IMR-90 (cell line): ENCODE measurements around the gene CDH22. TPM values are rescaled to one million over a fixed set of nuclear protein-coding genes. Genes with fewer than 3 reads are reported as not detected.

Source experiments
- ATAC-seq: fragments of 200-7000 bp; cut with Tn5 transposase; 2 replicates; pipeline ENCODE4 v1.9.1; 2020; ENCODE audit warnings: low read depth, mild to moderate bottlenecking, moderate library complexity
- BruUV-seq: library from RNA; stranded (reverse); fragments of 400-500 nt; replicated peaks from 2 replicates; lab custom pipeline; 2021; lab: Mats Ljungman, UMichigan
- CTCF ChIA-PET: fragments of 300-600 bp; formaldehyde crosslinking; extraction: SDS; loops from one replicate; lab custom pipeline; 2021; ENCODE audit warnings: antibody characterized with exemption; lab: Yijun Ruan, JAX
- POLR2A ChIA-PET: fragments of 300-600 bp; sonication (Branson Sonifier 250); formaldehyde crosslinking; loops from one replicate; lab custom pipeline; 2022; ENCODE audit warnings: antibody characterized with exemption; ENCODE audit not compliant: unreplicated experiment; lab: Charles Lee
- DNase-seq: peaks from one replicate; pipeline ENCODE4 v3.0.0; 2013
- H2AFZ ChIP-seq: replicated peaks from 2 replicates; pipeline ENCODE3; 2013; ENCODE audit warnings: low read length, mild to moderate bottlenecking; ENCODE audit not compliant: poor library complexity
- H2AK5ac ChIP-seq: 2 replicates; pipeline ENCODE4 v1.6.1; 2013; ENCODE audit warnings: low read depth, low read length, inconsistent platforms
- H2AK9ac ChIP-seq: replicated peaks from 2 replicates; pipeline ENCODE3; 2013; ENCODE audit warnings: mild to moderate bottlenecking, low read depth, low read length, moderate library complexity; ENCODE audit not compliant: poor library complexity
- H2BK120ac ChIP-seq: 2 replicates; pipeline ENCODE4 v1.6.1; 2013; ENCODE audit warnings: low read depth, low read length, inconsistent platforms
- H2BK15ac ChIP-seq: 3 replicates; pipeline ENCODE4 v1.6.1; 2013; ENCODE audit warnings: low read depth, low read length, inconsistent platforms
- H2BK20ac ChIP-seq: 2 replicates; pipeline ENCODE4 v1.6.1; 2013; ENCODE audit warnings: low read depth, mild to moderate bottlenecking, inconsistent platforms, low read length, moderate library complexity
- H2BK5ac ChIP-seq: 2 replicates; pipeline ENCODE4 v1.6.1; 2013; ENCODE audit warnings: mild to moderate bottlenecking, low read depth, low read length, inconsistent platforms; ENCODE audit not compliant: poor library complexity, severe bottlenecking
- H3K14ac ChIP-seq: replicated peaks from 2 replicates; pipeline ENCODE4 v1.6.1; 2013; ENCODE audit warnings: low read depth, low read length, inconsistent platforms
- H3K18ac ChIP-seq: 2 replicates; pipeline ENCODE4 v1.6.1; 2013; ENCODE audit warnings: low read depth, low read length, control low read depth
- H3K23ac ChIP-seq: 2 replicates; pipeline ENCODE4 v1.6.1; 2013; ENCODE audit warnings: low read depth, low read length, inconsistent platforms
- H3K27ac ChIP-seq: 2 replicates; pipeline ENCODE4 v1.5.1; 2013; ENCODE audit warnings: mild to moderate bottlenecking, control low read depth, low read length; ENCODE audit not compliant: insufficient read depth
- H3K27me3 ChIP-seq: 2 replicates; pipeline ENCODE4 v1.6.1; 2013; ENCODE audit warnings: low read length; ENCODE audit not compliant: control insufficient read depth, insufficient read depth
- H3K36me3 ChIP-seq: 2 replicates; pipeline ENCODE4 v1.6.1; 2013; ENCODE audit warnings: low read length, mixed read lengths; ENCODE audit not compliant: control insufficient read depth, insufficient read depth
- H3K4ac ChIP-seq: 2 replicates; pipeline ENCODE4 v1.6.1; 2013; ENCODE audit warnings: low read depth, low read length, inconsistent platforms
- H3K4me1 ChIP-seq: 2 replicates; pipeline ENCODE4 v1.6.1; 2013; ENCODE audit warnings: low read length, mixed read lengths; ENCODE audit not compliant: control insufficient read depth, insufficient read depth
- H3K4me2 ChIP-seq: 2 replicates; pipeline ENCODE4 v1.6.1; 2013; ENCODE audit warnings: low read depth, mild to moderate bottlenecking, control low read depth, low read length, moderate library complexity
- H3K4me3 ChIP-seq: 2 replicates; pipeline ENCODE4 v1.5.1; 2013; ENCODE audit warnings: low read depth, mild to moderate bottlenecking, control low read depth, low read length, moderate library complexity; ENCODE audit not compliant: insufficient read depth
- H3K56ac ChIP-seq: 2 replicates; pipeline ENCODE4 v1.6.1; 2013; ENCODE audit warnings: low read length, inconsistent platforms; ENCODE audit not compliant: insufficient read depth; ENCODE audit errors: extremely low read depth
- H3K79me1 ChIP-seq, 2 experiments: 2 replicates each; pipeline ENCODE4 v1.6.1; 2013; ENCODE audit warnings: low read length in 2 of 2, inconsistent platforms in 1 of 2, low read depth in 1 of 2
- H3K9ac ChIP-seq: 2 replicates; pipeline ENCODE4 v1.6.1; 2013; ENCODE audit warnings: low read depth, low read length, control low read depth
- H3K9me1 ChIP-seq: 2 replicates; pipeline ENCODE4 v1.6.1; 2013; ENCODE audit warnings: low read length, inconsistent platforms; ENCODE audit not compliant: insufficient read depth
- H3K9me3 ChIP-seq: 2 replicates; pipeline ENCODE4 v1.6.1; 2013; ENCODE audit warnings: low read length; ENCODE audit not compliant: control insufficient read depth, insufficient read depth
- H4K20me1 ChIP-seq: 2 replicates; pipeline ENCODE4 v1.6.1; 2013; ENCODE audit warnings: low read length, inconsistent platforms; ENCODE audit not compliant: insufficient read depth
- H4K5ac ChIP-seq: 2 replicates; pipeline ENCODE4 v1.6.1; 2013; ENCODE audit warnings: mild to moderate bottlenecking, low read depth, low read length, control low read depth
- H4K8ac ChIP-seq, 2 experiments: 2 replicates each; pipeline ENCODE4 v1.6.1; 2013; ENCODE audit warnings: low read depth in 2 of 2, low read length in 2 of 2, control low read depth in 1 of 2, inconsistent platforms in 1 of 2
- H4K91ac ChIP-seq: 2 replicates; pipeline ENCODE4 v1.6.1; 2013; ENCODE audit warnings: low read depth, low read length, inconsistent platforms; ENCODE audit not compliant: insufficient read depth
- BHLHE40 ChIP-seq: fragments of 150-350 bp; IDR thresholded peaks from 2 replicates; pipeline ENCODE4 v1.6.1; 2016; ENCODE audit warnings: mild to moderate bottlenecking, low read depth, low read length
- CEBPB ChIP-seq: IDR thresholded peaks from 2 replicates; pipeline ENCODE4 v1.6.1; 2012; ENCODE audit warnings: low read depth, low read length, improper control_type of control experiment
- CHD1 ChIP-seq: IDR thresholded peaks from 2 replicates; pipeline ENCODE4 v1.6.1; 2012; ENCODE audit warnings: low read depth, low read length, improper control_type of control experiment
- CTCF ChIP-seq: conservative IDR thresholded peaks from 2 replicates; pipeline ENCODE4 v1.5.1; 2012; ENCODE audit warnings: mild to moderate bottlenecking, low read depth, low read length, improper control_type of control experiment
- FOS ChIP-seq: fragments of 150-350 bp; IDR thresholded peaks from 2 replicates; pipeline ENCODE4 v1.6.1; 2016; ENCODE audit warnings: low read depth, low read length
- MAFK ChIP-seq: IDR thresholded peaks from 2 replicates; pipeline ENCODE4 v1.6.1; 2012; ENCODE audit warnings: low read depth, low read length, improper control_type of control experiment
- MAZ ChIP-seq: IDR thresholded peaks from 2 replicates; pipeline ENCODE4 v1.6.1; 2012; ENCODE audit warnings: low read depth, mild to moderate bottlenecking, low read length, improper control_type of control experiment, moderate library complexity, borderline replicate concordance
- MXI1 ChIP-seq: IDR thresholded peaks from 2 replicates; pipeline ENCODE4 v1.6.1; 2012; ENCODE audit warnings: low read depth, mild to moderate bottlenecking, low read length, moderate library complexity, borderline replicate concordance
- NFE2L2 ChIP-seq: fragments of 150-350 bp; IDR thresholded peaks from 2 replicates; pipeline ENCODE4 v1.6.1; 2016; ENCODE audit warnings: low read depth, mild to moderate bottlenecking, low read length
- POLR2A ChIP-seq: IDR thresholded peaks from 2 replicates; pipeline ENCODE4 v1.6.1; 2012; ENCODE audit warnings: mild to moderate bottlenecking, low read depth, low read length
- RAD21 ChIP-seq: IDR thresholded peaks from 2 replicates; pipeline ENCODE4 v1.6.1; 2012; ENCODE audit warnings: low read length, improper control_type of control experiment
- RCOR1 ChIP-seq: IDR thresholded peaks from 2 replicates; pipeline ENCODE4 v1.6.1; 2012; ENCODE audit warnings: mild to moderate bottlenecking, low read length, improper control_type of control experiment; ENCODE audit not compliant: insufficient replicate concordance
- RFX5 ChIP-seq: IDR thresholded peaks from 2 replicates; pipeline ENCODE4 v1.8.0; 2012; ENCODE audit warnings: low read depth, mild to moderate bottlenecking, low read length, moderate library complexity
- SMC3 ChIP-seq: fragments of 150-350 bp; IDR thresholded peaks from 2 replicates; pipeline ENCODE4 v1.6.1; 2016; ENCODE audit warnings: low read depth, mild to moderate bottlenecking, antibody characterized with exemption, low read length, moderate library complexity
- USF2 ChIP-seq: fragments of 150-350 bp; IDR thresholded peaks from 2 replicates; pipeline ENCODE4 v1.6.1; 2017; ENCODE audit warnings: mild to moderate bottlenecking, antibody characterized with exemption, low read length, low read depth
- WGBS, 2 experiments: methylation state at CpG; one replicate each; pipeline versions ENCODE4 v1.1.5 to v1.1.7; 2013; ENCODE audit warnings: missing lambda C conversion rate in 2 of 2; ENCODE audit not compliant: insufficient read length in 1 of 2; ENCODE audit errors: extremely low coverage in 2 of 2; 5-methylcytosine and 5-hydroxymethylcytosine counted together
- dilution Hi-C: fragments of 300-500 bp; cut with HindIII; formaldehyde crosslinking; loops from one replicate; pipeline ENCODE4 v1.14.3; 2018; ENCODE audit warnings: low sequenced_read_pairs; ENCODE audit not compliant: unreplicated experiment
- in situ Hi-C: fragments of 300-500 bp; cut with MboI; formaldehyde crosslinking; loops from 3 replicates; pipeline ENCODE4 v1.14.3; 2019; ENCODE audit warnings: low sequenced_read_pairs, inconsistent platforms, mixed read lengths
- intact Hi-C: fragments of 100-400 bp; cut with micrococcal nuclease; formaldehyde crosslinking; loops from 2 replicates; pipeline ENCODE4 v1.10.0; 2022
- polyA plus RNA-seq, 3 experiments: library from polyadenylated mRNA; depleted of rRNA; stranded (reverse); fragments of >200 nt; gene quantifications; 2 replicates each; pipeline ENCODE4 v1.2.3, GENCODE V29; 2012; ENCODE audit warnings: low replicate concordance in 1 of 3
- total RNA-seq: library from RNA; depleted of rRNA; stranded (reverse); fragments of >200 nt; gene quantifications from 2 replicates; pipeline ENCODE4 v1.2.3, GENCODE V29; 2012
- TF ChIP-seq, protein P1 (sequence below): fragments of 150-350 bp; IDR thresholded peaks from 2 replicates; pipeline ENCODE4 v1.6.1; 2016; ENCODE audit warnings: low read depth, mild to moderate bottlenecking, low read length, moderate library complexity, borderline replicate concordance

The CDH22 gene
- total and polyA plus RNA-seq, 2 of the 4 experiments (the other 2 are of a cell fraction) = not detected

DNA sequence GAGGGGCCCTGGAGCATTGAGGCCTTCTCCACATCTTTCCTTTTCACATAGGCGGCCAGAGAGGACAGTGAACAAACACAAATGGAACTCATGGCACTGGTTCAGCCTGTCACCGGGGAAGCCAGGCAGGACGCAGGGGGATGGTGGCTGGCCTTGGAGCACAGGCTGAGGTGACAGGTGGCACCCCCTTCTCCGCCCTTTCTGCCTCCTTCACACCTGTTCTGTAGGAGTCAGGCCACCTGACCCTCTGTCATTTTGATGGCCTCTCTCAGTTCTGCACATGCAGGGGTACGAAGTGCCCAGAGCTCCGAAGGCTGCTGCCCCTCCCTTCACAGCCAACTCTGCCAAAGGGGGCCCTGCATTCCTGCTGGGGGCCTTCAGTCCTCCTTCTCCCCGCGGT lies 129.4 kb downstream of the CDH22 start:
- Histone ChIP-seq H3K56ac (no peak overlapping the region), H2AK5ac (no peak overlapping the region), H3K27ac (no peak overlapping the region), H2BK15ac (no peak overlapping the region), H2BK20ac (no peak overlapping the region), H3K27me3 (peaks cover 35% of the 10 kb centered on the region), H4K8ac (no peak overlapping the region), H3K4me3 (no peak overlapping the region), H3K23ac (no peak overlapping the region), H3K18ac (no peak overlapping the region), H3K9me1 (no peaks in the 10 kb centered on the region), H3K4ac (no peak overlapping the region), H2BK120ac (no peak overlapping the region), H4K91ac (no peak overlapping the region), H3K36me3 (no peaks in the 10 kb centered on the region), H2BK5ac (no peak overlapping the region), H4K20me1 (no peaks in the 10 kb centered on the region), H3K9me3 (no peaks in the 10 kb centered on the region), H3K9ac (no peak overlapping the region), H3K4me2 (no peak overlapping the region), H2AK9ac (no peak overlapping the region), H2AFZ (no peak overlapping the region), H3K14ac (no peak overlapping the region), H3K79me1 (no peaks in the 10 kb centered on the region), H3K4me1 (no peaks in the 10 kb centered on the region), H4K5ac (no peak overlapping the region)
- TF ChIP-seq MAFK = no peak
- no peak for TF ChIP-seq CHD1
- no peak for TF ChIP-seq SMC3
- no peak for TF ChIP-seq FOS
- TF ChIP-seq CTCF = no peak
- no peak for TF ChIP-seq POLR2A
- no peak for TF ChIP-seq RAD21
- no peak for TF ChIP-seq MXI1
- TF ChIP-seq MAZ = no peak
- TF ChIP-seq, protein P1, sequence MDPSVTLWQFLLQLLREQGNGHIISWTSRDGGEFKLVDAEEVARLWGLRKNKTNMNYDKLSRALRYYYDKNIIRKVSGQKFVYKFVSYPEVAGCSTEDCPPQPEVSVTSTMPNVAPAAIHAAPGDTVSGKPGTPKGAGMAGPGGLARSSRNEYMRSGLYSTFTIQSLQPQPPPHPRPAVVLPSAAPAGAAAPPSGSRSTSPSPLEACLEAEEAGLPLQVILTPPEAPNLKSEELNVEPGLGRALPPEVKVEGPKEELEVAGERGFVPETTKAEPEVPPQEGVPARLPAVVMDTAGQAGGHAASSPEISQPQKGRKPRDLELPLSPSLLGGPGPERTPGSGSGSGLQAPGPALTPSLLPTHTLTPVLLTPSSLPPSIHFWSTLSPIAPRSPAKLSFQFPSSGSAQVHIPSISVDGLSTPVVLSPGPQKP = no peak
- no peak for TF ChIP-seq RFX5
- no peak for TF ChIP-seq USF2
- no peak for TF ChIP-seq BHLHE40
- no peak for TF ChIP-seq NFE2L2
- TF ChIP-seq CEBPB = no peak
- TF ChIP-seq RCOR1 = no peak
- ChIA-PET POLR2A (no interaction called here), CTCF (no interaction called here)
- BruUV-seq = no TSS peak
- no peak for DNase-seq
- ATAC-seq = no peak
- dilution Hi-C loops (no loop called here), intact Hi-C loops (no loop called here), in situ Hi-C loops (no loop called here)
- 52% methylated on average over 5 of the region's 8 CpGs; no CpG with 5 or more reads in 1 of the 2 experiments for WGBS, 2 experiments
